Naive B cell (primary cell): ENCODE results near the gene KEL. TPM values are rescaled to one million over a fixed set of nuclear protein-coding genes. Genes with fewer than 3 reads are reported as not detected.
A peak's percentile ranks its signal among the peaks of the same experiment; 100 is the strongest.

ENCODE experiments used
- ATAC-seq, 2 donors: fragments of 150-1000 bp; cut with Tn5 transposase; 2 replicates each; pipeline ENCODE4 v1.10.0; 2021; ENCODE audit warnings: low read depth in 2 of 2, mild to moderate bottlenecking in 2 of 2, moderate library complexity in 2 of 2
- DNase-seq: peaks from one replicate; pipeline ENCODE4 v3.0.0; 2022
- H3K27ac Mint-ChIP-seq, 6 donors: one replicate each; pipeline ENCODE4 v1.8.0; 2020 to 2022; ENCODE audit warnings: mild to moderate bottlenecking in 6 of 6, mixed read lengths in 6 of 6, moderate library complexity in 5 of 6, inconsistent platforms in 2 of 6
- H3K27me3 Mint-ChIP-seq, 3 donors: one replicate each; pipeline ENCODE4 v1.8.0; 2021 to 2022; ENCODE audit warnings: mixed read lengths in 3 of 3, mild to moderate bottlenecking in 1 of 3
- H3K36me3 Mint-ChIP-seq, 2 donors: one replicate each; pipeline ENCODE4 v1.8.0; 2020 to 2022; ENCODE audit warnings: mixed read lengths in 2 of 2, inconsistent platforms in 1 of 2, mild to moderate bottlenecking in 1 of 2
- H3K4me1 Mint-ChIP-seq, 3 donors: one replicate each; pipeline ENCODE4 v1.8.0; 2020 to 2022; ENCODE audit warnings: mixed read lengths in 3 of 3, inconsistent platforms in 1 of 3, mild to moderate bottlenecking in 1 of 3, moderate library complexity in 1 of 3
- H3K4me3 Mint-ChIP-seq, 8 donors: one replicate each; pipeline ENCODE4 v1.8.0; 2020 to 2022; ENCODE audit warnings: mild to moderate bottlenecking in 8 of 8, mixed read lengths in 8 of 8, moderate library complexity in 8 of 8, inconsistent platforms in 2 of 8
- H3K9me3 Mint-ChIP-seq, 7 donors: one replicate each; pipeline ENCODE4 v1.8.0; 2020 to 2022; ENCODE audit warnings: mixed read lengths in 7 of 7, mild to moderate bottlenecking in 5 of 7, inconsistent platforms in 2 of 7, moderate library complexity in 1 of 7
- polyA plus RNA-seq, 6 donors: library from polyadenylated mRNA; unstranded; fragments of 300-500 nt; fragmentation: Illumina TruSeq; gene quantifications; one replicate each; pipeline ENCODE4 v1.2.3, GENCODE V29; 2021; ENCODE audit warnings: low read depth in 6 of 6

The KEL gene
- polyA plus RNA-seq, 6 donors from 2014 or later = 0.44 TPM; not detected in 5

GRCh38 chr7:142954680-142955268 is 7.4 kb downstream of the KEL start:
- Mint-ChIP-seq H3K4me1 (peaks cover 0 to 4% (median 3%) of the 10 kb centered on the region in 3 donors), H3K27ac (peak overlapping the region in 1 of 6 donors; percentile 81), H3K4me3 (no peak overlapping the region), H3K36me3 (peaks cover 0 to 27% of the 10 kb centered on the region in 2 donors), H3K9me3 (peaks cover 16 to 30% (median 23%) of the 10 kb centered on the region in 7 donors), H3K27me3 (peaks cover under 1 to 18% (median 14%) of the 10 kb centered on the region in 3 donors)
- ATAC-seq = peak; percentile 97 to 99
- DNase-seq = peak; percentile 8

GRCh38 chr7:142950235-142950634 is 11.9 kb downstream of the KEL start:
- no peak for ATAC-seq

GRCh38 chr7:142948603-142949002 is 13.6 kb downstream of the KEL start:
- ATAC-seq (no peak), DNase-seq (no peak)
- H3K27me3 Mint-ChIP-seq = peaks cover 7 to 36% (median 24%) of the 10 kb centered on the region in 3 donors
- no peaks in the 10 kb centered on the region for H3K4me1 Mint-ChIP-seq
- H3K36me3 Mint-ChIP-seq = peaks cover 0 to 4% of the 10 kb centered on the region in 2 donors
- peaks cover 0 to 5% (median 0%) of the 10 kb centered on the region in 7 donors for H3K9me3 Mint-ChIP-seq
- no peak overlapping the region for H3K27ac Mint-ChIP-seq
- peak overlapping the region in 1 of 8 donors; percentile 48 for H3K4me3 Mint-ChIP-seq

More at GRCh38 chr7:142950235-142950634, 11.9 kb downstream of the KEL start:
- Mint-ChIP-seq H3K9me3 (peaks cover 4 to 15% (median 9%) of the 10 kb centered on the region in 7 donors), H3K27me3 (peaks cover 5 to 20% (median 14%) of the 10 kb centered on the region in 3 donors), H3K36me3 (peaks cover 0 to 10% of the 10 kb centered on the region in 2 donors), H3K27ac (no peak overlapping the region), H3K4me1 (peaks cover 0 to 4% (median 3%) of the 10 kb centered on the region in 3 donors), H3K4me3 (no peak overlapping the region)
- DNase-seq = no peak

- Mint-ChIP-seq H3K9me3 (no peaks in the 10 kb centered on the region), H3K27ac (peak overlapping the region in 1 of 6 donors; percentile 26), H3K27me3 (peaks cover 7 to 60% (median 45%) of the 10 kb centered on the region in 3 donors), H3K4me3 (no peak overlapping the region), H3K4me1 (no peaks in the 10 kb centered on the region), H3K36me3 (no peaks in the 10 kb centered on the region)
- ATAC-seq = no peak
- no peak for DNase-seq
Observed at GRCh38 chr7:142945001-142945400, 17.2 kb downstream of the KEL start.

- DNase-seq = no peak
- Mint-ChIP-seq H3K27me3 (peaks cover 7 to 59% (median 44%) of the 10 kb centered on the region in 3 donors), H3K27ac (no peak overlapping the region), H3K4me1 (peaks cover 0 to 2% (median 0%) of the 10 kb centered on the region in 3 donors), H3K9me3 (no peaks in the 10 kb centered on the region), H3K36me3 (no peaks in the 10 kb centered on the region), H3K4me3 (no peak overlapping the region)
- ATAC-seq = no peak
Observed at GRCh38 chr7:142943706-142944268, 18.4 kb downstream of the KEL start.

GRCh38 chr7:142942746-142943145 is 19.4 kb downstream of the KEL start:
- Mint-ChIP-seq H3K27me3 (peaks cover 7 to 59% (median 44%) of the 10 kb centered on the region in 3 donors), H3K4me3 (no peak overlapping the region), H3K9me3 (no peaks in the 10 kb centered on the region), H3K27ac (peak overlapping the region in 1 of 6 donors; percentile 43), H3K36me3 (no peaks in the 10 kb centered on the region), H3K4me1 (peaks cover 0 to 4% (median 0%) of the 10 kb centered on the region in 3 donors)
- ATAC-seq (no peak), DNase-seq (no peak)

- Mint-ChIP-seq H3K27me3 (peaks cover 4 to 56% (median 40%) of the 10 kb centered on the region in 3 donors), H3K27ac (peak overlapping the region in 3 of 6 donors; percentile 15 to 86 (median 59)), H3K4me1 (peaks cover 0 to 4% (median 0%) of the 10 kb centered on the region in 3 donors), H3K4me3 (no peak overlapping the region), H3K36me3 (no peaks in the 10 kb centered on the region), H3K9me3 (no peaks in the 10 kb centered on the region)
- DNase-seq (no peak), ATAC-seq (no peak)
Observed at GRCh38 chr7:142941541-142941940, 20.6 kb downstream of the KEL start.

- Mint-ChIP-seq H3K27me3 (peaks cover 4 to 57% (median 43%) of the 10 kb centered on the region in 3 donors), H3K9me3 (no peaks in the 10 kb centered on the region), H3K27ac (peak overlapping the region in 3 of 6 donors; percentile 15 to 86 (median 72))
Observed at GRCh38 chr7:142940966-142941535, 21.1 kb downstream of the KEL start.

GRCh38 chr7:142939226-142939910 is 22.8 kb downstream of the KEL start, which contains the start of gene LLCFC1:
Gene LLCFC1 (plus strand): TSS chr7:142939484. CDS start chr7:142939622, 138 bp downstream.
- no peak within 1 kb of the TSS for H3K4me3 Mint-ChIP-seq
- peaks cover 0 to 49% (median 34%) of the 10 kb centered on the region in 3 donors for H3K27me3 Mint-ChIP-seq
- H3K9me3 Mint-ChIP-seq = no peaks in the 10 kb centered on the region
- ATAC-seq (no peak), DNase-seq (no peak)
- H3K36me3 Mint-ChIP-seq = peaks cover 0 to 4% of the 10 kb centered on the region in 2 donors
- H3K27ac Mint-ChIP-seq = peak within 1 kb of the TSS in 2 of 6 donors; percentile 56 to 65
- H3K4me1 Mint-ChIP-seq = peaks cover 0 to 4% (median 0%) of the 10 kb centered on the region in 3 donors

More at GRCh38 chr7:142940966-142941535, 21.1 kb downstream of the KEL start:
- ATAC-seq = no peak
- no peaks in the 10 kb centered on the region for H3K36me3 Mint-ChIP-seq
- H3K4me3 Mint-ChIP-seq = no peak overlapping the region
- no peak for DNase-seq
- peaks cover 0 to 4% (median 0%) of the 10 kb centered on the region in 3 donors for H3K4me1 Mint-ChIP-seq

- H3K9me3 Mint-ChIP-seq = no peaks in the 10 kb centered on the region
- peaks cover 0 to 43% (median 34%) of the 10 kb centered on the region in 3 donors for H3K27me3 Mint-ChIP-seq
- peaks cover 0 to 4% of the 10 kb centered on the region in 2 donors for H3K36me3 Mint-ChIP-seq
- ATAC-seq (no peak), DNase-seq (no peak)
- H3K4me1 Mint-ChIP-seq = peaks cover 0 to 4% (median 0%) of the 10 kb centered on the region in 3 donors
- H3K4me3 Mint-ChIP-seq = no peak overlapping the region
- H3K27ac Mint-ChIP-seq = no peak overlapping the region
Observed at GRCh38 chr7:142938611-142939010, 23.6 kb downstream of the KEL start.

- Mint-ChIP-seq H3K4me3 (no peak overlapping the region), H3K36me3 (peaks cover 0 to 4% of the 10 kb centered on the region in 2 donors), H3K9me3 (no peaks in the 10 kb centered on the region), H3K27me3 (peaks cover 0 to 28% (median 22%) of the 10 kb centered on the region in 3 donors), H3K4me1 (peaks cover 0 to 4% (median 0%) of the 10 kb centered on the region in 3 donors), H3K27ac (peak overlapping the region in 1 of 6 donors; percentile 38)
- DNase-seq (no peak), ATAC-seq (no peak)
Observed at GRCh38 chr7:142935941-142936565, 26.1 kb downstream of the KEL start.

- H3K4me1 Mint-ChIP-seq = peaks cover 0 to 4% (median 2%) of the 10 kb centered on the region in 3 donors
- no peaks in the 10 kb centered on the region for H3K9me3 Mint-ChIP-seq
- ATAC-seq (no peak), DNase-seq (no peak)
- peaks cover 0 to 22% (median 16%) of the 10 kb centered on the region in 3 donors for H3K27me3 Mint-ChIP-seq
- H3K27ac Mint-ChIP-seq = peak overlapping the region in 1 of 6 donors; percentile 32
- H3K4me3 Mint-ChIP-seq = no peak overlapping the region
- H3K36me3 Mint-ChIP-seq = peaks cover 0 to 4% of the 10 kb centered on the region in 2 donors
Observed at GRCh38 chr7:142934056-142934455, 28.1 kb downstream of the KEL start.
